Spleen (tissue), 11 donors: Measurements from ENCODE around the gene ADAM11. TPM values are rescaled to one million over a fixed set of nuclear protein-coding genes. Genes with fewer than 3 reads are reported as not detected.
"Not testable (repeated sequence)": the region's sequence is repeated elsewhere in the genome, so short reads cannot be mapped to it uniquely, and the experiment has no call there.

Experiments
- DNase-seq: peaks from one replicate; pipeline ENCODE4 v3.0.0-alpha.2; 2020
- H3K27ac ChIP-seq, 8 donors: fragments of 200-600 bp; sonication (generic) in 7 of 8; 1 replicate in 4 of 8; 2 replicates in 4 of 8; pipeline versions ENCODE4 v1.5.0 to v1.8.0; 2016 to 2021; ENCODE audit warnings: inconsistent platforms in 4 of 8, mild to moderate bottlenecking in 4 of 8, moderate library complexity in 1 of 8
- H3K27me3 ChIP-seq, 7 donors: fragments of 200-600 bp; sonication (generic) in 6 of 7; replicated peaks in 1 of 7; 1 replicate in 4 of 7; 2 replicates in 3 of 7; pipeline versions ENCODE4 v1.5.0 to v1.8.0; 2016 to 2021; ENCODE audit warnings: inconsistent platforms in 3 of 7, mild to moderate bottlenecking in 1 of 7
- H3K36me3 ChIP-seq, 6 donors: fragments of 200-600 bp; sonication (generic) in 5 of 6; 1 replicate in 4 of 6; 2 replicates in 2 of 6; pipeline versions ENCODE4 v1.5.0 to v1.8.0; 2016 to 2021; ENCODE audit warnings: inconsistent platforms in 2 of 6
- H3K4me1 ChIP-seq, 6 donors: fragments of 200-600 bp; sonication (generic) in 5 of 6; 1 replicate in 3 of 6; 2 replicates in 3 of 6; pipeline versions ENCODE4 v1.5.0 to v1.8.0; 2016 to 2021; ENCODE audit warnings: inconsistent platforms in 3 of 6
- H3K4me3 ChIP-seq, 8 donors: fragments of 200-600 bp; sonication (generic) in 7 of 8; 1 replicate in 4 of 8; 2 replicates in 4 of 8; pipeline versions ENCODE4 v1.5.0 to v1.8.0; 2016 to 2021; ENCODE audit warnings: inconsistent platforms in 4 of 8, mild to moderate bottlenecking in 4 of 8, moderate library complexity in 2 of 8
- H3K9me3 ChIP-seq, 8 donors: fragments of 200-600 bp; sonication (generic) in 7 of 8; 1 replicate in 4 of 8; 2 replicates in 4 of 8; pipeline versions ENCODE4 v1.5.0 to v1.8.0; 2016 to 2021; ENCODE audit warnings: inconsistent platforms in 4 of 8
- POLR2A ChIP-seq, 3 donors: fragments of 450-650 bp; IDR thresholded peaks; one replicate each; pipeline ENCODE4 v1.5.1; 2017; ENCODE audit warnings: antibody characterized with exemption in 3 of 3, mild to moderate bottlenecking in 1 of 3
- POLR2AphosphoS5 ChIP-seq, 3 donors: sonication (generic); formaldehyde crosslinking; IDR thresholded peaks; one replicate each; pipeline ENCODE4 v1.5.1; 2017; ENCODE audit warnings: antibody characterized with exemption in 3 of 3
- WGBS, 5 donors: extraction: QIAGEN DNeasy Blood & Tissue Kit in 3 of 5; methylation state at CpG; one replicate each; pipeline versions ENCODE4 v1.1.5 to v1.1.7; 2013 to 2018; 5-methylcytosine and 5-hydroxymethylcytosine counted together
- intact Hi-C: fragments of 100-400 bp; cut with DNase I; formaldehyde crosslinking; loops from one replicate; pipeline ENCODE4 v1.15.0; 2023; ENCODE audit warnings: low total_unique reads
- polyA plus RNA-seq, 3 donors: library from polyadenylated mRNA; stranded (reverse); fragments of 200-250 nt; gene quantifications; one replicate each; pipeline ENCODE4 v1.2.1, GENCODE V29; 2013
- total RNA-seq, 7 donors: library from RNA; depleted of rRNA in 3 of 7; stranded (reverse); fragments of >200 nt in 3 of 7; fragmentation: NEBNext Ultra II Directional in 4 of 7; extraction: Animal tissue kit (Norgen Biotek cat#: 25700) in 4 of 7; gene quantifications; one replicate each; pipeline versions ENCODE4 v1.1.0 to v1.2.1, GENCODE V29; 2016 to 2021
- TF ChIP-seq, protein P1 (sequence below), 11 experiments: fragments of 200-600 bp in 7 of 11; fragments of 450-650 bp in 4 of 11; sonication (generic) in 4 of 11; IDR thresholded peaks in 8 of 11; conservative IDR thresholded peaks in 3 of 11; 1 replicate in 7 of 11; 2 replicates in 4 of 11; pipeline versions ENCODE4 v1.4.0 to v1.8.0; 2016 to 2021; ENCODE audit warnings: antibody characterized with exemption in 11 of 11, inconsistent platforms in 4 of 11, mild to moderate bottlenecking in 1 of 11
- donor health status: healthy with polysubstance abuse.
- donor health status: DM: no; HTN: no; CAD: no; lungs with moderate emphysema.
- donor health status: DM: no; HTN: no; CAD: no.
- donor health status: Bipolar disorder and iron deficiency.
- donor health status: healthy.
- donor health status: DM: no; HTN: no; CAD: no.
- donor health status: DM: yes; HTN: yes; CAD: no.

Gene ADAM11
- total and polyA plus RNA-seq, 10 donors, result 0.10 to 0.79 (median 0.29) TPM; not detected in 1

DNA sequence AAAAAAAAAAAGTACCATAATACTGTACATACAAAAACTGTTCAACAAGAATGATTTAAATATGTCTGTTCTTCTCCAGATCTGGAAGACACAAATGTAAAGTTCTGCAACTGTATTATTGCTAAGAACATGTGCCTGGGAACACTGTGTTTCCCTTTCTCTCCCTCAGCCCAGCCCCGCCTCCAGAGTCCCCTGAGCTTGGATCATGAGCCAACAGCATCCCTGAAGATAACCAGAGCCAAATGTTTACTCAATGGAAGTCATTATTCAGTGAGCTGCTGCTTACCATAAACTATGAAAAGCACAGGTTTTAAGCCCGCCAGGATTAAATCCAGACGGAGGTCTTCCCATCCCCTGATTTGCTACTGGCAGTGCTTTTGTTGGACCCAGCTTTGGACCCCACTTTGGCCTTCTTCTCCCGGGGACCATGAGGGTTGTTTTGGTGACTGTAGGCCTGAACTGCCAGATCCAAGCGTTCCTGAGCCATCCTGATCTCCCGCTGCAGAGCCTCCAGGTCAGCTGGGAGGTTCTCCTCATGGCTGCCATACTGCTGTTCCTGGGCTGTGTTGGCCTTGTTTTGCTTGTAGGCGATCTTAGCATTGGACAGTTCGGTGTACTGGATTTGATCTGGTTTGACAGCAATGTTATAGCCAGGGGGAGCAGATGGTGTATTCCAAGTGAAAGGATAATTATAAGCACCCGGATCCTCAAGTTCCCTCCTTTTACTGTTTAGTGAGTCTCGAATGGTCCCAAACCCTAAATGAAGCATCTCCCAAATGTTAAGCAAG is 45.7 kb downstream of the ADAM11 start:
- TF ChIP-seq POLR2A (IDR thresholded peaks at IDR 0.05), result no peak
- TF ChIP-seq POLR2AphosphoS5 (IDR thresholded peaks at IDR 0.05), result no peak
- TF ChIP-seq, protein P1, sequence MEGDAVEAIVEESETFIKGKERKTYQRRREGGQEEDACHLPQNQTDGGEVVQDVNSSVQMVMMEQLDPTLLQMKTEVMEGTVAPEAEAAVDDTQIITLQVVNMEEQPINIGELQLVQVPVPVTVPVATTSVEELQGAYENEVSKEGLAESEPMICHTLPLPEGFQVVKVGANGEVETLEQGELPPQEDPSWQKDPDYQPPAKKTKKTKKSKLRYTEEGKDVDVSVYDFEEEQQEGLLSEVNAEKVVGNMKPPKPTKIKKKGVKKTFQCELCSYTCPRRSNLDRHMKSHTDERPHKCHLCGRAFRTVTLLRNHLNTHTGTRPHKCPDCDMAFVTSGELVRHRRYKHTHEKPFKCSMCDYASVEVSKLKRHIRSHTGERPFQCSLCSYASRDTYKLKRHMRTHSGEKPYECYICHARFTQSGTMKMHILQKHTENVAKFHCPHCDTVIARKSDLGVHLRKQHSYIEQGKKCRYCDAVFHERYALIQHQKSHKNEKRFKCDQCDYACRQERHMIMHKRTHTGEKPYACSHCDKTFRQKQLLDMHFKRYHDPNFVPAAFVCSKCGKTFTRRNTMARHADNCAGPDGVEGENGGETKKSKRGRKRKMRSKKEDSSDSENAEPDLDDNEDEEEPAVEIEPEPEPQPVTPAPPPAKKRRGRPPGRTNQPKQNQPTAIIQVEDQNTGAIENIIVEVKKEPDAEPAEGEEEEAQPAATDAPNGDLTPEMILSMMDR (IDR thresholded peaks at IDR 0.05 in 8 of 11, conservative IDR thresholded peaks at IDR 0.05 in 3 of 11), result no peak
- H3K4me1 ChIP-seq, result no peaks in the 10 kb centered on the region
- intact Hi-C loops, result no loop called here
- no peaks in the 10 kb centered on the region for H3K36me3 ChIP-seq
- H3K27me3 ChIP-seq, result no peaks in the 10 kb centered on the region
- H3K4me3 ChIP-seq, result no peak overlapping the region
- H3K27ac ChIP-seq, result no peak overlapping the region
- 90 to 97% (median 93%) methylated on average over 10 of the region's 10 CpGs for WGBS, 5 donors
- no peaks in the 10 kb centered on the region for H3K9me3 ChIP-seq
- DNase-seq, result no peak

DNA sequence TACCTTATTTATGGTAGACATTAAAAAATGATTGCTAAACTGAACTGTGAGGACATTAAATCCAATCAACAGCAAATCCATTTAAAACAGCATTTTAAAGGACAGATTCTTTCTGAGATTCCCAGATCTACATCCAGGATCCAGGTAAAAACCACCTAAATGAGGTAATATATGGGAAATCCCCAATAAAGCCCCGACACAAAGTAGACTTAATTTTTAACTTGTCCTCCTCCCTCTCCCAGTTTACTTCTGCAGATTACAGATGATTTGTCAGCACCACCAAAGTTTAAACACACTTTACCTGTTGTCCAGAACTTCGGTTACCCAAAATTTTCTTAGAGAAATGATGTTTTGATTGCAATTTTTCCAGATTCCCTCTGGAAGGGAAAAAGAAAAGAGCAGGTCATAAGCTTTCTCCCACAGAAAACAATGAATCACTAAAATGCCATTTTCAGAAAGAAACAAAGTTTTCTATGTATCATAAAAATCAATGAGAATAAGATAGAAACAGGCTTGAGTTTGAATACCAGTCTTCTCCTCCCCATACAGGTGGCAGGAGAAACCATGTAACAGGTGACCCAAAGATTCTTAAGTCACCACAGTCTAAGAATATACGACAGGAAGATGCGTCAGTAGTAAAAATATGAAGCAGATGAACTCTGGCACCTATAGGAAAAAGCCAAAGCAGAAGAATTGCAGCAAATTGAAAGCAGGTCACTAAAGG is 48.5 kb downstream of the ADAM11 start:
- no peaks in the 10 kb centered on the region for H3K9me3 ChIP-seq
- no peak overlapping the region for H3K4me3 ChIP-seq
- intact Hi-C loops, result no loop called here
- H3K27me3 ChIP-seq, result no peaks in the 10 kb centered on the region
- 82 to 90% (median 87%) methylated on average over 4 of the region's 4 CpGs for WGBS, 5 donors
- DNase-seq, result no peak
- TF ChIP-seq, protein P1 (IDR thresholded peaks at IDR 0.05 in 8 of 11, conservative IDR thresholded peaks at IDR 0.05 in 3 of 11), result no peak
- TF ChIP-seq POLR2A (IDR thresholded peaks at IDR 0.05), result no peak
- TF ChIP-seq POLR2AphosphoS5 (IDR thresholded peaks at IDR 0.05), result no peak
- H3K27ac ChIP-seq, result no peak overlapping the region
- no peaks in the 10 kb centered on the region for H3K4me1 ChIP-seq
- H3K36me3 ChIP-seq, result no peaks in the 10 kb centered on the region

DNA sequence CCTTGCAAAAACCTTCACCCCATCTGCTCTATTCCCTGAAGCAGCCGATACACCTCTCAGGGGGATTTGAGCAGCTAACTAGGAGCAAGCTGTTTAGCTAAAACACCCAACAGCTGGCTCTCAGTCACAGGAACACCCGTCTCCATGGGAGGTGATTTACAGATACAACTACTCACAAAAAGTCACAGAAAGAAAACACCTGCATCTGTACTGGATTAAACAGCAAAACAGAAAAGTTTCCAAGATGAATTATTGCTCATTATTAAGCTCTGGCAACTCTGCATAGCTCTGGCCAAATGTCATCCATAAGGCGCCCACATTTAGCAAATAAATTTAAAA is 49.0 kb downstream of the ADAM11 start:
- TF ChIP-seq POLR2A (IDR thresholded peaks at IDR 0.05), result no peak
- TF ChIP-seq, protein P1 (IDR thresholded peaks at IDR 0.05 in 8 of 11, conservative IDR thresholded peaks at IDR 0.05 in 3 of 11), result no peak
- no peak for TF ChIP-seq POLR2AphosphoS5 (IDR thresholded peaks at IDR 0.05)
- Histone ChIP-seq H3K4me3 (no peak overlapping the region), H3K27me3 (no peaks in the 10 kb centered on the region), H3K27ac (no peak overlapping the region), H3K36me3 (no peaks in the 10 kb centered on the region), H3K4me1 (no peaks in the 10 kb centered on the region), H3K9me3 (no peaks in the 10 kb centered on the region)
- intact Hi-C loops, result no loop called here
- 65 to 78% (median 69%) methylated on average over 3 of the region's 3 CpGs for WGBS, 5 donors
- DNase-seq, result no peak

DNA sequence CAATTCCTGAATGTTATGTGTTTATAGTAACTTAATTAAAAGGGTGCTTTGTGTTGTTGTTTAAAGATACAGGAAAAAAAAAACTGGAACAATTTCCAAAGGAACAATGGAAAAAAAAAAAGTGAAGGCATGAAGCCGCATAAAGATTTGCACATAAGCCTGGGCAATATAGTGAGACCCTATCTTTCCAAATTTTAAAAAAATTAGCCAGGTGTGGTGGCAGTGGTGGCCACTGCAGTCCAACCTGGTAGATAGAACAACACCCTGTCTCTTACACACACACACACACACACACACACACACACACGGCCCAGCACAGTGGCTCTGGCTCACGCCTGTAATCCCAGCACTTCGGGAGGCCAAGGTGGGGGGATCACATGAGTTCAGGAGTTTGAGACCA is 49.4 kb downstream of the ADAM11 start:
- WGBS, 5 donors, result 89 to 96% (median 94%) methylated on average over 4 of the region's 4 CpGs
- TF ChIP-seq POLR2AphosphoS5 (IDR thresholded peaks at IDR 0.05) (no peak), POLR2A (IDR thresholded peaks at IDR 0.05) (no peak)
- TF ChIP-seq, protein P1 (IDR thresholded peaks at IDR 0.05 in 8 of 11, conservative IDR thresholded peaks at IDR 0.05 in 3 of 11), result no peak
- Histone ChIP-seq H3K4me1 (no peaks in the 10 kb centered on the region), H3K27ac (no peak overlapping the region), H3K36me3 (no peaks in the 10 kb centered on the region), H3K9me3 (no peaks in the 10 kb centered on the region), H3K4me3 (no peak overlapping the region), H3K27me3 (no peaks in the 10 kb centered on the region)
- intact Hi-C loops, result no loop called here
- no peak for DNase-seq

DNA sequence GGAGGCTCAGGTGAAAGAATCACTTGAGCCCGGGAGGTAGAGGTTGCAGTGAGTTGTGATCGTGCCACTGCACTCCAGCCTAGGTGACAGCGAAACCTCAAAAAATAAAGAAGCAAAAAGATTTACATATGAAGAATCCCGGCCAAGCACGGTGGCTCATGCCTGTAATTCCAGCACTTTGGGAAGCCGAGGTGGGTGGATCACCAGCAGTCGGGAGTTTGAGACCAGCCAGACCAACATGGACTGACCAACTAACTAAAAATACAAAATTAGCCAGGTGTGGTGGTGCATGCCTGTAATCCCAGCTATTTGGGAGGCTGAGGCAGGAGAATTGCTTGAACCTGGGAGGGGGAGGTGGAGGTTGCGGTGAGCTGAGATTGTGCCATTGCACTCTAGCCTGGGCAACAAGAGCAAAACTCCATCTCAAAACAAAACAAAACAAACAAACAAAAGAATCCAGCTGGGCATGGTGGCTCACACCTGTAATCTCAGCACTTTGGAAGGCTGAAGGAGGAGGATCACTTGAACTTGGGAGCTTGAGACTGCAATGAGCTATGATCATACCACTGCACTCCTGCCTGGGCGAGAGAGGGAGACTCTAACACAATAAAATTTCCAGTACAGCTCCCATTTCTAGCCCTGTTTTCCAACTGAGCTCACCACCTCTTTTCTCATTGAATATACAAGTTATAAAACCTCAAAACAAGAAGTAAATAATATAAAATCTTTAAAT is 50.0 kb downstream of the ADAM11 start:
- DNase-seq, H3K4me3 ChIP-seq, H3K27me3 ChIP-seq, H3K36me3 ChIP-seq, H3K27ac ChIP-seq, H3K4me1 ChIP-seq, H3K9me3 ChIP-seq, intact Hi-C loops: not testable (repeated sequence)
- 95 to 96% (median 96%) methylated on average over 9 of the region's 9 CpGs for WGBS, 5 donors
